Measurements from ENCODE around the gene PHKA1.
"Not testable (repeated sequence)": the region's sequence is repeated elsewhere in the genome, so short reads cannot be mapped to it uniquely, and the experiment has no call there.

PHKA1 gene

DNA sequence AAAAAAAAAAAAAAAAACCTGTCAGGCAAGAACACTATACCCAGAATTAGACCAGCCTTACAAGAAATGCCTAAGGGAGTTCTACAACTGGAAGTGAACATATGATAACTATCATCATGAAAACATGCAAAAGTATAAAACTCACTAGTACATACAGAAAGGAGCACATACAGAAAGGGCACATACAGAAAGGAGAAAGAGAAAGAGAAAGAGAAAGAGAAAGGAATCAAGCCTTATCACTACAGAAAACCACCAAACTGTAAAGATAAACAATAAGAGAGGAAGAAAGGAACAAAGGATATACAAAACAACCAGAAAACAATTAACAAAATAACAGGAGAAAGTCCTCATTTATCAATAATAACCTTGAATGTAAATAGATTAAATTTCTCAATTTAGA, 50.4 kb downstream of the PHKA1 start:
- no peak for DNase-seq

- no peak for DNase-seq
These were observed 51.9 kb downstream of the PHKA1 start for GRCh38 chrX:72662020-72662747.

GRCh38 chrX:72659723-72660122, 54.4 kb downstream of the PHKA1 start:
- DNase-seq: no peak

DNA sequence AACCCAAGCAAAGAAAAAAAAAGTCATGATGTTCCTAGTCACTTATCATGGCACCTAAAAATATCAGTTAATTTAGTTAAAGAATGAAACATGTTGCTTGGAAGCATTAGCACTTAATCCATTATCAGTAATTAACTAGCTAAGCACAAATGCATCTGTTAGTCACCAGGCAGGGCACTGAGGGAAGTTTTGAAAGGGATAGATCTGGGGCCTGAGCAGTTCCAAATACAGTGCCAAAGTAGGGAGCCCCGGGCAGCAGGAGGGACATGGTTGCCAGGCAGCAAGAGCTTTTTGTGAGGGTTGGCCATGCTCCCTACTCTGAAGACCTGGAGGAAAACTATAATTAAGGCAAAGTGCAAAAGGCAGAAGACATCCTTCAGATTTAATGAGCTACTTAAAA, 62.0 kb downstream of the PHKA1 start:
- DNase-seq: no peak

DNA sequence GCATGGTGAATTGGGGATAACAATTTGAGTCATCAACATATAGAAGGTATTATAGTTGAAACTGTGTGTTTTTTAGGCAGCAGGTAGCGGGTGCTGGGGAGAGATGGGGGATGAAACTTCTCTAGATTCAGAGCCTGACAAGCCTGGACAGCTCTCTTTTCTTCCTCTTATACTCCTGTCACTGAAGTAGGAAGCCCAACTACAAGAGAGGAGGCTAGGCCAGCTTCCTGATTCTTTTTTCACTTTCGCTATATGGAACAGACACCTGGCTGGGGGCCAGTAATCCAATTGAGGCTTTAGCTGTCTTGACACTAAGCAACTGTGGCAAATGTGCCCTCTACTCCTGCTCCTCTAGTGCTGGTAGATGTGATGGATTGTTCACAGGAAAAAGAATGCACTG, 69.2 kb downstream of the PHKA1 start:
- DNase-seq: no peak

GRCh38 chrX:72641611-72642010, 72.5 kb downstream of the PHKA1 start:
- no peak for DNase-seq

- DNase-seq: no peak
These were observed 78.2 kb downstream of the PHKA1 start for GRCh38 chrX:72635930-72636329.

GRCh38 chrX:72634331-72634730, 79.8 kb downstream of the PHKA1 start:
- no peak for DNase-seq

DNA sequence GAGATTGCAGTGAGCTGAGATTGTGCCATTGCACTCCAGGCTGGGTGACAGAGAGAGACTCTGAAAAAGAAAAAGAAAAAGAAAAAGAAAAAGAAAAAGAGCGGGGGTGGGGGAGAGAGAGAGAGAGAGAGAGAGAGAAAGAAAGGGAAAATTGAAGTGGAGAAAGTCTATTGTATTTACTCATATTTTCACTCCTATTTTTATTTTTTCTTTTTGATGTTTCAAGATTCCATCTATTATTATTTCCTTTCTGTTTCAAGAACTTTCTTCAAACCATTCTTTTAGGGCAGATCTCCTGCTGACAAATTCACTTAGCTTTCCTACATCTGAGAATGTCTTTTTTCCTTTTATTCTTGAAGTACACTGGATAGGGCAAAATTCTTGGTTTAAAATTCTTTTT, 83.9 kb downstream of the PHKA1 start:
- DNase-seq: no peak

- DNase-seq: no peak
These were observed 89.9 kb downstream of the PHKA1 start for GRCh38 chrX:72624194-72624593.

- no peak for DNase-seq
These were observed 92.3 kb downstream of the PHKA1 start for GRCh38 chrX:72621625-72622485.

DNA sequence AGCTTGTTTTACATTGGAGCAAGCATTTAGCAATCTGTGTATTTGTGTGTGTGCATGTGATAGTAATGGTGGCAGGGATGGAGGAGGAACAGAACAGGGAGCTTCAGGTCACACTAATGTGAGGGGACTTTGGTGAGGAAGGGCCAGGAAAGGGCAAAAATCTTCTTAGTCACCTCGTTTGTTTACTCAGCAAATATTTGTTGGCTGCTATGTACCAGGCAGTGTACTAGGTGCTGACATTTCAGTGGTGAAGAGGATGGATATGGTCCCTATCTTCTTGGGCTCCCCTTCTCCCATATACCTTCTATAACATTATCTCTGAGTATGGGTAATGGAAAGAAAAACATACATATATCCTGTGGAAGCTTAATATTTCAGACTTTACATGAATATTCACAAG, 92.9 kb downstream of the PHKA1 start:
- no peak for DNase-seq

DNA sequence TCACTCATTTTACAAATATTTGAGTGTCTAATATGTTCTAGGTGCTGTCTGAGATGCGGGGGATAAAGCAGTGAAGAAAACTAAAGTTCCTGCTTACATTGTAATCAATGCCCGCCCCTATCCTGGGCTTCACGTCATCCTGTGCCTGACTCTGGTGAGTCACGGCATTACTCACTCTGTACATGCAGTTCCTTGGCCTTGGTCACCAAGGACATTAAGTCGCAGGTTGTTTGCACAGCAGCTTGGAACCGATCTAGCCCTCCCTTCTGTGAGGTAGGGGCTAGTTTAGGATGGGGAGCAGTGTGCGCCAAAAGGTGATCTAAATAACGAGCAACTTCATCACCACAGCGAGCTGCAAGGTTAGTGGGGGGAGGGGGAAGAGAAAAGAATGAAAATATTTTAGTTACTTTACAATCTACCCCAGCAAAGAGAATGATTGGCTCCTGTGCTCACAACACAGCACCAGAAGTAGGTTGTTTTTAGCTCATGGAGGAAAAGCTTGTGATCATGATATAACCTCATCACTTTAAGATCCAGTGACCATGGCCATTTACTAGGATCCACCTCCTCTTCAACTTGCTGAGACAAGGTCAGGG, 93.5 kb downstream of the PHKA1 start:
- peak; percentile 62 for DNase-seq

GRCh38 chrX:72609313-72609712, 104.8 kb downstream of the PHKA1 start:
- no peak for DNase-seq

DNA sequence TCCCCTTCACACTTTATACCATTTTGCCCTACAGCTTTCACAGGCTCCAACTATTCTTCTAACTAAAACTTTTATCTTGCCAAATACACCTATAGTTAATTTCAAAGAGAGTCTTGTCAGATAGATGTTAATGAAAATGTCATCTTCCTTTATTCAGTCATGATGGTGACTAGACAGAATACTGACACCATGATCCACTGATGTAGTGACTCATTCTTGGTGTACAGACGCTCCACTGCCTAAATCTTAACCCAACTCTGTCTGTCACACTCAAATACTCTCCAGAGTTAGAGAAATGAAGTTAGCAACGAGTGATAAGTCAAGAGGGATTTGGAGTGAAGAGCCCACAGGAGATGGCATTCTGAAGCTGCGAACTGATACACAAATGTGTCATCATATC, 109.4 kb downstream of the PHKA1 start:
- DNase-seq: no peak

- no peak for DNase-seq
These were observed 110.0 kb downstream of the PHKA1 start for GRCh38 chrX:72604112-72604511.

DNA sequence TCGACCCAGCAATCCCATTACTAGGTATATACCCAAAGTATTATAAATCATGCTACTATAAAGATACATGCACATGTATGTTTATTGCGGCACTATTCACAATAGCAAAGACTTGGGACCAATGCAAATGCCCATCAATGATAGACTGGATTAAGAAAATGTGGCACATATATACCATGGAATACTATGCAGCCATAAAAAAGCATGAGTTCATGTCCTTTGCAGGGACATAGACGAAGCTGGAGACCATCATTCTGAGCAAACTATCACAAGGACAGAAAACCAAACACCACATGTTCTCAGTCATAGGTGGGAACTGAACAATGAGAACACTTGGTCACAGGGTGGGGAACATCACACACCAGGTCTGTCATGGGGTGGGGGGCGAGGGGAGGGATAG, 123.1 kb downstream of the PHKA1 start:
- DNase-seq: not testable (repeated sequence)

DNA sequence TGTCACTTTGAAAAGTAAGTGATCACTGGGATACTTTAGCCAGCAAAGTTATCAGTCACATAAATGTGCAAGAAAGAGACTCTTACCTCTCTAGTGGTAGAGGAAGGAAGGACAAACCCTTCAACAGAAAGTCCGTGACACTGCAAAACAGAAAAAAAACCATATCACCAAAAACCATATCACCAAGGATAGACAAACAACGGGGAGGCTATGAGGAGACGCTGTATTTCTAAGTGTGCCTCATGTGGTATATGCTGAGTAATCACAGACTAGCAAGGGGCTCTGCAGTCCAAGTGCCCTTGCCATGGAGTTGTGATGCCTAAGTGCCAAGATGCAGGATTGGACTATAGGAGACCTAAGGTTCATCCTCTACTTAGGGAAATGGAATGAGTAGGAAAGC, 129.9 kb downstream of the PHKA1 start:
- no peak for DNase-seq

DNA sequence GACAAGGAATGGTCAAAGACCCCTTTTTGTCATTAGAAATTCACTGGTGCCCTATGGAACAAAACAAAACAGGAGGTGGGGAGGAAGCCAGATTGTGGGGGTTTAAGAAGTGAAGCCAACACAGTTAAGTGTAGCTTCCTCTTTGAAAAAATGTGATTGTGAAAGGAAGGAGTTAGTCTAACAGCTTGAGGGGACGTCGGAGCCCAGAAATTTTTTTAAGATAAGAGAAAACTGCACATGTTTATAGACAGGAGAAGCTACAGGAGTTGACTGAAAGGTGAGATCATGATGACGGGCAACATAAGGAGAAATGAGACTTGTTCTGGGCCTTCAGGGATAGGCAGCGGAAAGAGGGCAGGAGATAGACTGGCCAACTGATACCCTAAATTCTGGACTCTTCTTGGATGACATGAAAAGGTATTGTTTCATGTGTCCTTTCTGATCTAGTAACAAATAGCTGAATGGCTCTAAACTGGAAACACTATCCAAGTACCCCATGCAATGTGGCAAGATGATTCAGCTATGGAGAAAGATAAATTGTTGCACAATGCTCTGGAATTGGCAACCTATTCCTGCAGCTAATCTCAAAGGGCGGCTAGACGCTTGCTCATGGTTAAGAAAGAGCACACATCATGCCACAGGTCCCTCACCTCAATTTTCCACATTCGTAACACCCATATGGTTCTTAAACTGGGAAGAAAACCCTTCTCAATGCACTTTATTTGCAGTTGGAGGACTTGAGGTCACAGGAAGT, 137.8 kb downstream of the PHKA1 start:
- no peak for DNase-seq

GRCh38 chrX:72573158-72573511, 141.0 kb downstream of the PHKA1 start:
- no peak for DNase-seq

DNA sequence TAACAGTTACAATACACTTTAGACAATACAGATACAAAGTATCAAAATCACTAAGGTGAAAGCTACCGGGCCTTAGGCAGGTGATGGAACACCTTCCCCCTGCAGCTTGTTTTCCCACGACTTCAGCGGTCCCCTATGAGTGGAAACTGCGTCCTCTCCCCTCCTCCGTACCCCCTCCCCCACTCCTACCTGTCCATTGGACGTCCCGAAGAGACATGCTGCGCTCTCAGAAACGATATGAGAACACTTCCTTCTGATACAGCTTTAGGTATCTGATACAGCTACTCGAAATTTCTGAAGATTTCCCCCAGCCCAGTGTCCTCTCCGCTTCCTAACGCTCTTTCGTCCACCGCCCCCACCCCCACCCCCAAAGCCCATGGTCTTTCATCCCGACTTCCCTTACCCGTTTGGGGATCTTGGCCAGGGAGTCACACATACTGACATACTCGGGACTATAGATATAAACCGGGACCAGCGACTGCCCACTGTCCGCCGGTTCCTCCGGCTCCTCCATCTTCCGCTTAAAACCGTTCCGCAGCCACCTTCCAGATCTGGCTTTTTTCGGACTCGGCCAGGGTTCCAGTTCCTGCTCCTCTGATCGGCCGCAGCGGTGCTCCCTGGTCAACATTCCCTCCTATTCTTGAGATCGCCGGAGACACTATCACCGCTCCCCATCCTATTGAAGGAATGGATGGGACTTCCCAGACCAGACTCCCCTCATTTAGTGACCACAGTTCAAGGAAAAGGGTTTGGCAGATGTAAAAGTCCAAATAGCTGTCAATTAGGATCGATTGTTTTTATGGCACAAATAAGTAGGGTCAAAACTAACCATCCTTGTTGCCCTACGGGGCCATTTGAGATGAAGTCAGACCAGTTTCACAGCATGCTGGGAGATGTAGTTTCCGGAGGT, 141.6 kb downstream of the PHKA1 start, which contains the start of gene HDAC8:
TSS of gene HDAC8 (minus strand) at position 596 of the 910 bp plus-strand sequence. CDS start at position 514, 82 bp downstream.
- DNase-seq: peak; percentile 37

DNA sequence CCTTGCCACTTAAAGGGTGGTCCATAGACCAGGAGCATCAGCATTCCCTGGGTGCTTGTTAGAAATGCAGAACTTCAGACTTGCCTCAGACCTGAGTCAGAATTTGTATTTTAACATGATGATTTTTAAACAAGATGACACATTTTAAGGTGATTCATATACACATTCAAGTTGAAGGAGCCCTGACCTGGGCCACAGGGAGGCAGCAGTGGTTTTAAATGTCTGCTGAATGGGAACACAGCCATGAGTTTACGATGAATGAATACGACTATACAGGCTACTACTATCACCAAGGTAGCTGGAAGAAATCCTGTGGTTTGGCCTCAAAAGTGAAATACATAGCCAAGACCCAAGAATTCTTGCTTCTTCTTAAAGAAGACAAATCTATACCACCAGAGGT, 144.3 kb downstream of the PHKA1 start:
- DNase-seq: peak; percentile 25

Data from stimulated activated CD4-positive, alpha-beta T cell treated with anti-CD3 and anti-CD28 coated beads, Interleukin-1b, Interleukin-23, amount 100 ng/mL, for 48 hours (primary cell).